Thoracic aorta (tissue), 2 donors: Measurements from ENCODE around the gene FANCE. TPM values are rescaled to one million over a fixed set of nuclear protein-coding genes. Genes with fewer than 3 reads are reported as not detected.
"Not testable (repeated sequence)": the region's sequence is repeated elsewhere in the genome, so short reads cannot be mapped to it uniquely, and the experiment has no call there.

Experiments
- ATAC-seq: fragments of 150-250 bp; one replicate; pipeline ENCODE4 v1.8.0; 2017; ENCODE audit warnings: low read depth; ENCODE audit not compliant: insufficient number of reproducible peaks, low FRiP score
- DNase-seq: peaks from one replicate; pipeline ENCODE4 v3.0.0-alpha.2; 2020; ENCODE audit warnings: low spot score
- H3K27ac ChIP-seq, 2 donors: fragments of 200-600 bp; sonication (generic); 1 replicate in 1 of 2; 2 replicates in 1 of 2; pipeline ENCODE4 v1.5.1; 2016; ENCODE audit warnings: mild to moderate bottlenecking in 2 of 2, moderate library complexity in 2 of 2
- H3K27me3 ChIP-seq: fragments of 200-600 bp; sonication (generic); replicated peaks from 2 replicates; pipeline ENCODE4 v1.6.0; 2016; ENCODE audit warnings: mild to moderate bottlenecking; ENCODE audit not compliant: insufficient read depth
- H3K36me3 ChIP-seq: fragments of 200-600 bp; sonication (generic); one replicate; pipeline ENCODE4 v1.5.1; 2016
- H3K4me1 ChIP-seq, 2 donors: fragments of 200-600 bp; sonication (generic); 1 replicate in 1 of 2; 2 replicates in 1 of 2; pipeline versions ENCODE4 v1.5.1 to v1.6.0; 2016; ENCODE audit warnings: low read depth in 2 of 2, mild to moderate bottlenecking in 1 of 2; ENCODE audit not compliant: control insufficient read depth in 1 of 2
- H3K4me3 ChIP-seq: fragments of 200-600 bp; sonication (generic); 2 replicates; pipeline ENCODE4 v1.5.1; 2016; ENCODE audit warnings: mild to moderate bottlenecking
- H3K9me3 ChIP-seq: fragments of 200-600 bp; sonication (generic); 2 replicates; pipeline ENCODE4 v1.5.1; 2016
- total RNA-seq, 2 donors: library from RNA; depleted of rRNA; stranded (reverse); fragments of >200 nt; gene quantifications; one replicate each; pipeline versions ENCODE4 v1.1.0 to v1.2.3, GENCODE V29; 2016
- TF ChIP-seq, protein P1 (sequence below): fragments of 200-600 bp; sonication (generic); IDR thresholded peaks from one replicate; pipeline ENCODE4 v1.5.1; 2019; ENCODE audit warnings: antibody characterized with exemption

The FANCE gene
- total RNA-seq, 2 donors from 2014 or later, result 3.1 to 6.2 TPM

DNA sequence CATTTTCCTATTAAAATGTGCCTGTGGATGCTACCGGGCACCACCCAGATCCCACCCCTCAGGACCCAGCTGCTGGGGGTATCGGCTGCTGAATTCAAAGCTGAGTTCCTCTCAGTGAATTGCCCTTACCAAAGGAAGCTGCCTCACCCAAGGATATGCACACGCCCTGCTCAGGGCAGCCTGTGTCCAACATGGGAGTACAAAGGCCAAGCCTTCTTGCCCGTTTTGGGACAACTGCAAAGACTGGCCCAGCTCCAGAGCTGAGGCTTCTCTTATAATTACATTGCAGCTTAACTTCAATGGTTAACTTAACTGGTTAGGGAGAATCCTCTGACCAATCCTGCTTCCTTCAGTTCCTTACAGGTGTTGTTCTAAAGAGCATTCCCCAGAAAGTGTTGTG, 19.8 kb upstream of the FANCE start:
- Histone ChIP-seq H3K4me1 (no peaks in the 10 kb centered on the region), H3K27me3 (no peaks in the 10 kb centered on the region), H3K27ac (no peak overlapping the region), H3K4me3 (no peak overlapping the region), H3K36me3 (no peaks in the 10 kb centered on the region), H3K9me3 (peaks cover 14% of the 10 kb centered on the region)
- TF ChIP-seq, protein P1, sequence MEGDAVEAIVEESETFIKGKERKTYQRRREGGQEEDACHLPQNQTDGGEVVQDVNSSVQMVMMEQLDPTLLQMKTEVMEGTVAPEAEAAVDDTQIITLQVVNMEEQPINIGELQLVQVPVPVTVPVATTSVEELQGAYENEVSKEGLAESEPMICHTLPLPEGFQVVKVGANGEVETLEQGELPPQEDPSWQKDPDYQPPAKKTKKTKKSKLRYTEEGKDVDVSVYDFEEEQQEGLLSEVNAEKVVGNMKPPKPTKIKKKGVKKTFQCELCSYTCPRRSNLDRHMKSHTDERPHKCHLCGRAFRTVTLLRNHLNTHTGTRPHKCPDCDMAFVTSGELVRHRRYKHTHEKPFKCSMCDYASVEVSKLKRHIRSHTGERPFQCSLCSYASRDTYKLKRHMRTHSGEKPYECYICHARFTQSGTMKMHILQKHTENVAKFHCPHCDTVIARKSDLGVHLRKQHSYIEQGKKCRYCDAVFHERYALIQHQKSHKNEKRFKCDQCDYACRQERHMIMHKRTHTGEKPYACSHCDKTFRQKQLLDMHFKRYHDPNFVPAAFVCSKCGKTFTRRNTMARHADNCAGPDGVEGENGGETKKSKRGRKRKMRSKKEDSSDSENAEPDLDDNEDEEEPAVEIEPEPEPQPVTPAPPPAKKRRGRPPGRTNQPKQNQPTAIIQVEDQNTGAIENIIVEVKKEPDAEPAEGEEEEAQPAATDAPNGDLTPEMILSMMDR, result no peak
- ATAC-seq (no peak), DNase-seq (no peak)

DNA sequence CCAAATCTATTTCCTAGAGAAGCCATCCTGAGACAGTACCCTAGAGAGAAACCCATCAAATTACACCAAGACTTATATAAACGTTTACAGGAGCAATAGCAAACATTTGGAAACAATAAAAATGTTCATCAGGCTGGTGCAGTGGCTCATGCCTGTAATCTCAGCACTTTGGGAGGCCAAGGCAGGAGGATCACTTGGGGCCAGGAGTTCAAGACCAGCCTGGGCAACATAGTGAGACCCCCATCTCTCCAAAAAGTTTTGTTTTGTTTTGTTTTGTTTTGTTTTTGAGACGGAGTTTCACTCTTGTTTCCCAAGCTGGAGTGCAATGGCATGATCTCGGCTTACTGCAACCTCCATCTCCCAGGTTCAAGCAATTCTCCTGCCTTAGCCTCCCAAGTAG, 19.4 kb upstream of the FANCE start:
- not testable (repeated sequence) for H3K4me3 ChIP-seq, DNase-seq, H3K36me3 ChIP-seq, H3K27me3 ChIP-seq, ATAC-seq, H3K4me1 ChIP-seq, H3K27ac ChIP-seq
- peaks cover 14% of the 10 kb centered on the region for H3K9me3 ChIP-seq

DNA sequence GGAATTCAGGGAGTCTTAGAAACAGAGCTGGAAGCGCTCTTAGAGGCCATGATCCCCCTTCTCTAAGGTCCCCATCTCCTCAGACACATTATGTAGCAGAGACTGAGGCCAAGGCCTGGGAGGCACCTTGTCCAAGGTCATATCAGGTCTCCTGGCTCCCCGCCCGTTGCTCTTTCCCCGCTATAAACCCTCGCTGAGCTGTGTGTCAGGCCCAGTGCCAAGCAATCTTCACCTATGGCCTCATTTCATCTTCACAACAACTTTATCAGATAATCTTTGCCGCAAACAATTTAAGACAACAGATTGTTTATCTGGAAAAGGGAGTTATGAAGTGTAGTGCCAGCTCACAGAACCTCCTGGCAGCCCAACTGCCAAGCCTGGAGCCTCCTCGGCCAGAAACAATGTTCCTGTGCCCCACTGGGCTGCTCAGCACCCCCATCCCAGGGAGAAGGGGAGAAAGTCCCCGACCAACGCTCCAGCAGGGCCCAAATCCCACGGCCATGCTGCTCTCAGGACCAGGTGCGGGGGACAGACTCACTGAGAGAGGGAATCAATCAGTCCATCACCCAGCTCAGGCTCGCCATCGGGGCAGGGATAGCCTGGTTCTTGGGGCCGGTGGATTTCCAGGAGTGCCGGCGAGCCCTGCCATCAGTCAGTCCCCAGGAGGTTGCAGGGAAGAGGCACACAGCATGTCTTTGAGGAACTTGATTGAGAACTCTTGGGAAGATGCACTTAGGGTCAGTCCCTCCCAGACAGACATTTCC, 16.9 kb upstream of the FANCE start:
- Histone ChIP-seq H3K36me3 (no peaks in the 10 kb centered on the region), H3K27me3 (no peaks in the 10 kb centered on the region), H3K4me3 (no peak overlapping the region), H3K9me3 (no peaks in the 10 kb centered on the region), H3K27ac (no peak overlapping the region), H3K4me1 (no peaks in the 10 kb centered on the region)
- TF ChIP-seq, protein P1, result no peak
- ATAC-seq (no peak), DNase-seq (no peak)

DNA sequence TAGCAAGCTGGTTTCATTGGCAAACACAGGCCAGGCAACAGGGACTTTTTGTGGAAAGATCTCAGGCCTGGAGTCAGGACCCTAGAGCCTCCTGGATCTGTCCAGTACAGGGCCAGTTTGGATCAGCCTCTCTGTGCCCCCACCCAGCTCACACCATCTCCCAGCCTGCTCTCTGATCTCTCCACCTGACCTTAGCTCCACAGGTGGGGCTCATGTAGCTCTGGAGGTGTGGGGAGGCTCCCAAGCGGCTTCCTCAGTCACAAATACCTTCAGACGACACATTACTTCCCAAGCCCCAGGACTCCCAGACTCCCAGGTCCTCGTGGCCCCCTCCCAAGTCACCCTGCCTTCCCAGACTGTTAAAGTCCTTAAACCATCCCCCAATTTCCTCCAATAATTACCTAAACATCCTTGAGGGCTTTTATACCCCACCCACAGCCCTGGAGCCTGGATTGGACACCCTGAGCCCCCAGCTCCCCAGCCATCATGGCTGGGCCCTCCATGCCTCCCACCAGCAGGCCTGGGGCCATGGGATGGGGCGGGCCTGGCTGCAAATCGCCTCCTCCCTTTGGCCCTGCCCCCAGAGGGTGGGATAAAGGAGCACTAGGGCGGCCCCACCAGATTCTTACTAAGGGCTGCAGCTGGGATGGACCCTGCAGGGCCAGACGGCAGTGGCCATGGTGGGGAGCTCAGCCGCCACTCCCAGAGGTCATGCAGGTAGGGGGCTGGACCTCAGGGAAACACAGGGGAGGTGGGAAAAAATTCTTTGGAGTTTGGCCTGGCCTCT, 15.9 kb upstream of the FANCE start:
- TF ChIP-seq, protein P1, result no peak
- no peak overlapping the region for H3K4me3 ChIP-seq
- H3K4me1 ChIP-seq, result no peaks in the 10 kb centered on the region
- H3K36me3 ChIP-seq, result no peaks in the 10 kb centered on the region
- H3K27ac ChIP-seq, result no peak overlapping the region
- no peak for DNase-seq
- no peak for ATAC-seq
- no peaks in the 10 kb centered on the region for H3K9me3 ChIP-seq
- no peaks in the 10 kb centered on the region for H3K27me3 ChIP-seq

DNA sequence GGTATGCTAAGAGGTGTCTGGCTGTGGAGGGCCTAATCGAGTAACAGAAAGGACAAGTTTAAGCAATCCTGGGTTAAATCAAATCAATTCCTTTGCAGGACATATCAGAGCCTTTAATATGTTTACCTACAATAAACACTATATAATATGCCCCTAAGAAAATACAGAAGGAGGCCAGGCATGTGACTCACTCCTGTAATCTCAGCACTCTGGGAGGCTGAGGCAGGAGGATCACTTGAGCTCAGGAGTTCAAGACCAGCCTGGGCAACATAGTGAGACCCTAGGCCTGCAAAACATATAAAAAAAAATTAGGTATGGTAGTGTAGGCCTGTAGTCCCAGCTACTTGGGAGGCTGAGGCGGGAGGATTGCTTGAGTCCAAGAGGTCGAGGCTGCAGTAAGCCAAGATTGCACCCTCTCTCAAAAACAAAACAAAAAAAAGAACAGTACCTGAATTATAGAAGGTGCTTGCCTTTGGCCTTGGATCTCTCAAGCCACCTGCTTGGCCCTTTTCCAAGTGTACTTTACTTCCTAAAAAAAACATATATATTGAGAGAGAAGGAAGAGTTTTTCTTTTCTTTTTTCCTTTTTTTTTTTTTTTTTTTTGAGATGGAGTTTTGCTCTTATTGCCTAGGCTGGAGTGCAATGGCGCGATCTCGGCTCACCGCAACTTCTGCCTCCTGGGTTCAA, 13.6 kb upstream of the FANCE start:
- H3K9me3 ChIP-seq, ATAC-seq: not testable (repeated sequence)

DNA sequence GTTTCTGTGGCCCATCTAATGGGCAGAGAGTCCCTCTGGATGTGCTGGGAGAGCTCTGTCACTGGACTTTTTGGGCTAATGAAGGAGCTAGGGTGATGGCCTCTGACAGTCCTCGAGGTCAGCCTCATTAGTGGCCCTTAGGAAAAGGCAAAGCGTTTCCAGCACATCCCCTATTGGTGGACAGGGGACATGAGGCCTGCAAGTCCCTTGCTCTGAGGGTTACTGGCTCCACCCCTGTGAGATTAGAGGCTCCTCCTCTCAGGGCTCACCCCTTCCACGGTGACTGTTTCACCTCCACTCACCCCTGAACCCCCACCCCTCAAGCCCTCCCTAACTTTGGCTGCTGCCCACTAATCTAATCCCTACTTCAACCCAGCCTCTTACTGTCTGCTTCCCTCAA, 12.8 kb upstream of the FANCE start:
- Histone ChIP-seq H3K36me3 (no peaks in the 10 kb centered on the region), H3K9me3 (no peaks in the 10 kb centered on the region), H3K4me1 (no peaks in the 10 kb centered on the region), H3K4me3 (no peak overlapping the region), H3K27ac (no peak overlapping the region), H3K27me3 (no peaks in the 10 kb centered on the region)
- TF ChIP-seq, protein P1, result no peak
- no peak for DNase-seq
- ATAC-seq, result no peak

More for the DNA sequence above, 13.6 kb upstream of the FANCE start:
- not testable (repeated sequence) for H3K27me3 ChIP-seq, H3K4me3 ChIP-seq, H3K27ac ChIP-seq, H3K4me1 ChIP-seq, H3K36me3 ChIP-seq, DNase-seq
